PC-9 (cell line): Measurements from ENCODE around the gene HOXA11. TPM values are rescaled to one million over a fixed set of nuclear protein-coding genes. Genes with fewer than 3 reads are reported as not detected.
A peak's percentile ranks its signal among the peaks of the same experiment; 100 is the strongest.

ENCODE experiments used
- BruUV-seq: library from RNA; stranded (reverse); fragments of 400-500 nt; replicated peaks from 2 replicates; lab custom pipeline; 2021; lab: Mats Ljungman, UMichigan
- CTCF ChIA-PET: fragments of 300-600 bp; sonication (Branson Sonifier 250); formaldehyde crosslinking; loops from one replicate; lab custom pipeline; 2022; ENCODE audit warnings: antibody characterized with exemption; lab: Charles Lee
- POLR2A ChIA-PET: fragments of 300-600 bp; sonication (Branson Sonifier 250); formaldehyde crosslinking; loops from one replicate; lab custom pipeline; 2022; ENCODE audit warnings: antibody characterized with exemption; ENCODE audit not compliant: unreplicated experiment; lab: Charles Lee
- DNase-seq, 2 experiments: peaks; one replicate each; pipeline versions ENCODE4 v3.0.0 to v3.0.0-alpha.2; 2015 to 2022; ENCODE audit warnings: mixed read lengths in 1 of 2
- H2AFZ ChIP-seq: fragments of 200-600 bp; sonication (generic); 2 replicates; pipeline ENCODE4 v1.8.1; 2017; ENCODE audit warnings: antibody characterized with exemption
- H3F3A ChIP-seq: fragments of 200-600 bp; sonication (generic); 2 replicates; pipeline ENCODE4 v1.8.1; 2017; ENCODE audit warnings: antibody characterized with exemption, mild to moderate bottlenecking, low read depth; ENCODE audit not compliant: insufficient read depth
- H3K27ac ChIP-seq: fragments of 200-600 bp; sonication (generic); 2 replicates; pipeline ENCODE4 v1.6.1; 2016; ENCODE audit warnings: mixed run types
- H3K27me3 ChIP-seq: fragments of 200-600 bp; sonication (generic); 2 replicates; pipeline ENCODE4 v1.6.1; 2016; ENCODE audit warnings: low read depth, mixed run types; ENCODE audit not compliant: insufficient read depth
- H3K36me3 ChIP-seq: fragments of 200-600 bp; sonication (generic); 2 replicates; pipeline ENCODE4 v1.6.1; 2016; ENCODE audit warnings: low read depth, mixed run types
- H3K4me1 ChIP-seq: fragments of 200-600 bp; sonication (generic); replicated peaks from 2 replicates; pipeline ENCODE4 v1.6.1; 2016; ENCODE audit warnings: mixed run types; ENCODE audit not compliant: insufficient read depth
- H3K4me2 ChIP-seq: fragments of 200-600 bp; sonication (generic); 2 replicates; pipeline ENCODE4 v1.6.1; 2017; ENCODE audit warnings: mixed run types
- H3K4me3 ChIP-seq: fragments of 200-600 bp; sonication (generic); 2 replicates; pipeline ENCODE4 v1.6.1; 2016; ENCODE audit warnings: mixed run types
- H3K79me2 ChIP-seq: fragments of 200-600 bp; sonication (generic); 2 replicates; pipeline ENCODE4 v1.6.1; 2017; ENCODE audit warnings: low read depth, mixed run types
- H3K9me2 ChIP-seq: fragments of 200-600 bp; sonication (generic); 2 replicates; pipeline ENCODE4 v1.8.1; 2017; ENCODE audit warnings: mild to moderate bottlenecking; ENCODE audit not compliant: insufficient read depth
- H3K9me3 ChIP-seq: fragments of 200-600 bp; sonication (generic); 2 replicates; pipeline ENCODE4 v1.8.1; 2016; ENCODE audit warnings: low read depth; ENCODE audit not compliant: insufficient read depth
- H4K20me1 ChIP-seq: fragments of 200-600 bp; sonication (generic); 2 replicates; pipeline ENCODE4 v1.8.1; 2017; ENCODE audit not compliant: insufficient read depth
- EZH2 ChIP-seq: fragments of 200-600 bp; sonication (generic); IDR thresholded peaks from 2 replicates; pipeline ENCODE4 v1.8.0; 2017; ENCODE audit warnings: antibody characterized with exemption, low read depth
- intact Hi-C: fragments of 100-400 bp; cut with micrococcal nuclease; formaldehyde crosslinking; loops from one replicate; pipeline ENCODE4 v1.10.0; 2022; ENCODE audit not compliant: unreplicated experiment
- total RNA-seq: library from RNA; stranded (reverse); gene quantifications from 2 replicates; pipeline ENCODE4 v1.2.3, GENCODE V29; 2021
- TF ChIP-seq, protein P1 (sequence below): fragments of 200-600 bp; sonication (generic); conservative IDR thresholded peaks from 2 replicates; pipeline ENCODE4 v1.6.1; 2017; ENCODE audit warnings: mixed run types, antibody characterized with exemption, mild to moderate bottlenecking, moderate library complexity

The HOXA11 gene
- total RNA-seq, 1 experiment from 2014 or later = 0.26 TPM

DNA sequence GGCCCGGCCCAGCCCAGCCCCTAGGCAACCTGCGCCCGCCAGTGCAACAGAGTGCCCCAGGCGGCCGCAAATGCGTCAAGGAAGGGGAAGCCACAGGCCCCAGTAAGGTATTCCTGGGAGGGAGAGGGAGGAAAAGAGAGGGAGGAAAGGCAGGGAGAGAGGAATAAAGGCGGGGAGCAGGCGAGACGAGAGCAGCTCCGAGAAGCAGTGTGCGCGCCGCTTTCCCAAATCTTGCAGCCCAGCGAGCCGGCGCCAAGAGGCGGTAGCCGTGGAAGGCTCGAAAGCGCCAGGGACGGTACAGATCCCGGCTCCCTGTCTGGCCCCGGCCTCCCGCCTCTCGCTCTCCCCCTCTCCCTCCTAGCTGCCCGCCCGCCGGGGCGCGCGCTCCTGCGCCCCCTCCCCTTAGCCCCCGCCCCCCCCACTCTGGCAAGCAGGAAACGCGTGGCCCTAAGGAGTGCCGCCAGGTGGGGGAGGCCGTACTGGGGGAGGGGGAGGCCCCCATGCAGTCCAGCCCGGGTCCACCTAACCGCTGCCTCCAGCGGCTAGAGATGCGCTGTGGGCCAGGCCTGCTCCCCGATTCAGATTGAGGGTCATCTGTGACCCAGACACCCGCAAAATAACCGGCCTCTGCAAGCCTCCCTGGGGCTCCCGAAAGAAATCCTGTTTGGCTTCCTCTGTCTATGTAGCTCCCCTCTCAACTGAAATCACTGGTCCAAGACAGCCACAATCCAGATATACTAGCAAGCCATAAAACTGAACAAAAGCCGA is 15.2 kb downstream of the HOXA11 start:
- POLR2A ChIA-PET = no interaction called here
- no TSS peak for BruUV-seq
- TF ChIP-seq, protein P1, sequence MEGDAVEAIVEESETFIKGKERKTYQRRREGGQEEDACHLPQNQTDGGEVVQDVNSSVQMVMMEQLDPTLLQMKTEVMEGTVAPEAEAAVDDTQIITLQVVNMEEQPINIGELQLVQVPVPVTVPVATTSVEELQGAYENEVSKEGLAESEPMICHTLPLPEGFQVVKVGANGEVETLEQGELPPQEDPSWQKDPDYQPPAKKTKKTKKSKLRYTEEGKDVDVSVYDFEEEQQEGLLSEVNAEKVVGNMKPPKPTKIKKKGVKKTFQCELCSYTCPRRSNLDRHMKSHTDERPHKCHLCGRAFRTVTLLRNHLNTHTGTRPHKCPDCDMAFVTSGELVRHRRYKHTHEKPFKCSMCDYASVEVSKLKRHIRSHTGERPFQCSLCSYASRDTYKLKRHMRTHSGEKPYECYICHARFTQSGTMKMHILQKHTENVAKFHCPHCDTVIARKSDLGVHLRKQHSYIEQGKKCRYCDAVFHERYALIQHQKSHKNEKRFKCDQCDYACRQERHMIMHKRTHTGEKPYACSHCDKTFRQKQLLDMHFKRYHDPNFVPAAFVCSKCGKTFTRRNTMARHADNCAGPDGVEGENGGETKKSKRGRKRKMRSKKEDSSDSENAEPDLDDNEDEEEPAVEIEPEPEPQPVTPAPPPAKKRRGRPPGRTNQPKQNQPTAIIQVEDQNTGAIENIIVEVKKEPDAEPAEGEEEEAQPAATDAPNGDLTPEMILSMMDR = no peak
- no peak for TF ChIP-seq EZH2
- H2AFZ ChIP-seq = peak overlapping the region; percentile 94
- H4K20me1 ChIP-seq = no peaks in the 10 kb centered on the region
- no peaks in the 10 kb centered on the region for H3K27me3 ChIP-seq
- H3K4me1 ChIP-seq = peaks cover 20% of the 10 kb centered on the region
- CTCF ChIA-PET = interaction anchor here (0.9 kb wide), 1 partner anchor 26 kb away, joined by 3 read pairs; no protein-coding TSS in a partner anchor
- peak; percentile 66 to 74 for DNase-seq
- peak overlapping the region; percentile 13; the same call in 1 of the 2 replicates for H3K27ac ChIP-seq
- no peaks in the 10 kb centered on the region for H3K79me2 ChIP-seq
- peak overlapping the region; percentile 94 for H3K4me3 ChIP-seq
- peaks cover 21% of the 10 kb centered on the region for H3F3A ChIP-seq
- H3K36me3 ChIP-seq = no peaks in the 10 kb centered on the region
- no peaks in the 10 kb centered on the region for H3K9me3 ChIP-seq
- H3K4me2 ChIP-seq = peak overlapping the region; percentile 100
- no peaks in the 10 kb centered on the region for H3K9me2 ChIP-seq
- intact Hi-C loops = loop anchor here (10.0 kb wide), 1 partner anchor 925 kb away; no protein-coding TSS in a partner anchor

DNA sequence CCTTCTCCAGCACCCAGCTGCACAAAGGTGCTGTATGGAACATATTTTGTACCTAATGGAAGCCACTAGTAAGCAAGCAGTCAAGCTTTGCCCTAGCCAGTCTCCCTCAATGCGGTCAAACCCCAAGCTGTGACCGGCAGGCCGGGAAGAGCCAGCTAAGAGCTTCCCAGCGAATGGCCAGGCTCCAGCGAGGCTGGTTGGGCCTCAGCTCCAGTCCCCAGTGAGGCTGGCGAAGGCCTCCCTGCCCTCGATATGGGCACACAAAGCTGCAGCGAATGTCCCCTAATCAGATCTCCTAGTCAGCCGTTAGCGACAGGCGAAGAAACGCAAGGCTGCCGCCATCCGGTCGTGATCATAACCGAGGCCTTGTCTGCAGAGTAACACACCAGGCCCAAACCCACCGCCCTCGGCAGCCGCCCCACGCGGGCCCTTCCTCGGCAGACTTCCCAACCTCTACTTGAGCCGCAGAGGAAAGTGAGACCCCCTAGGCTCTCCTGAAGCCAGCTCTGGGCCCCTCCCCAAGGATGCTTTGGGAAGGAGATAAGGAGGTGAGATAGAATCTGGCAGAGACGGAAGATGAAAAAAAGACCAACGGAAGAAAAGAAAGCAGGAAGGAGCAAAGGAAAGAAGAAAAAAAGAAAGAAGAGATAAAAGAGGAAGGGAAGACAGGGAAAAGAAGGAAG is 16.6 kb downstream of the HOXA11 start:
- H3K9me3 ChIP-seq = no peaks in the 10 kb centered on the region
- DNase-seq = no peak
- H3K4me2 ChIP-seq = peak overlapping the region; percentile 100
- H3K27ac ChIP-seq = no peak overlapping the region
- no peaks in the 10 kb centered on the region for H3K9me2 ChIP-seq
- TF ChIP-seq, protein P1 = no peak
- TF ChIP-seq EZH2 = no peak
- intact Hi-C loops = loop anchor here (10.0 kb wide), 1 partner anchor 926 kb away; no protein-coding TSS in a partner anchor
- peaks cover 21% of the 10 kb centered on the region for H3F3A ChIP-seq
- no peaks in the 10 kb centered on the region for H3K27me3 ChIP-seq
- peak overlapping the region; percentile 94; the same call in 1 of the 2 replicates for H3K4me3 ChIP-seq
- H3K36me3 ChIP-seq = no peaks in the 10 kb centered on the region
- no peaks in the 10 kb centered on the region for H3K79me2 ChIP-seq
- no TSS peak for BruUV-seq
- H4K20me1 ChIP-seq = no peaks in the 10 kb centered on the region
- POLR2A ChIA-PET = interaction anchor here (0.5 kb wide), 3 partner anchors 813 to 1581 kb away, joined by 3 to 6 read pairs (median 3); no protein-coding TSS in a partner anchor
- peaks cover 20% of the 10 kb centered on the region for H3K4me1 ChIP-seq
- no peak overlapping the region; the same call in 1 of the 2 replicates for H2AFZ ChIP-seq
- CTCF ChIA-PET = interaction anchor here (0.5 to 0.7 kb wide), 2 partner anchors 59 to 449 kb away, joined by 4 to 9 read pairs; no protein-coding TSS in a partner anchor

DNA sequence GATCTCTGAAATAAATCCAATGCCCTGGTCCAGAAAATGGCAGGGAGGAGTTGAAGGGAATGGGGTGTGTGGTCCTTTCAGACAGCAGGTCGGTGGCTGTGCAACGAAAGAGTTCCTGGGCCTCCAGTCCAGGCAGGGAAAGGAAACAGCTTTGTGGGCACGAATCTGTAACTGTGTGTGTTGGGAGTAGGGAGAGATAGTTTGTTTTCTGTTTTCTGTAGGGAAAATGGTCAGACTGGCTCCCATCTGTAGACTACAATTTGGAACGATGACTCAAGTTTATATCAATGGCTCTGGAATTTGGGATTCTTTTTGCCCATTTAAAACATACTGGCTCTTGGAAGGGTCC is 17.1 kb downstream of the HOXA11 start:
- Histone ChIP-seq H3K4me2 (peak overlapping the region; percentile 100; the same call in 1 of the 2 replicates), H3F3A (peaks cover 25% of the 10 kb centered on the region), H3K27ac (no peak overlapping the region), H3K9me3 (no peaks in the 10 kb centered on the region), H2AFZ (no peak overlapping the region), H3K27me3 (no peaks in the 10 kb centered on the region), H3K4me1 (peaks cover 20% of the 10 kb centered on the region), H3K36me3 (no peaks in the 10 kb centered on the region), H3K79me2 (no peaks in the 10 kb centered on the region), H3K9me2 (no peaks in the 10 kb centered on the region), H4K20me1 (no peaks in the 10 kb centered on the region), H3K4me3 (no peak overlapping the region)
- DNase-seq = no peak
- TSS peak; percentile 39 for BruUV-seq
- ChIA-PET POLR2A (no interaction called here), CTCF (no interaction called here)
- TF ChIP-seq, protein P1 = no peak
- TF ChIP-seq EZH2 = no peak
- intact Hi-C loops = loop anchor here (10.0 kb wide), 1 partner anchor 927 kb away; no protein-coding TSS in a partner anchor
